PC-3 (cell line): Measurements from ENCODE around the gene PRKACB. TPM values are rescaled to one million over a fixed set of nuclear protein-coding genes. Genes with fewer than 3 reads are reported as not detected.

Source experiments
- ATAC-seq: fragments of 200-7000 bp; cut with Tn5 transposase; 2 replicates; pipeline ENCODE4 v1.9.1; 2020; ENCODE audit warnings: mild to moderate bottlenecking, moderate library complexity
- BruUV-seq: library from RNA; stranded (reverse); fragments of 400-500 nt; replicated peaks from 2 replicates; lab custom pipeline; 2021; lab: Mats Ljungman, UMichigan
- CTCF ChIA-PET: fragments of 300-600 bp; sonication (Branson Sonifier 250); formaldehyde crosslinking; loops from one replicate; lab custom pipeline; 2022; ENCODE audit warnings: antibody characterized with exemption; lab: Charles Lee
- POLR2A ChIA-PET: fragments of 300-600 bp; sonication (Branson Sonifier 250); formaldehyde crosslinking; loops from one replicate; lab custom pipeline; 2022; ENCODE audit warnings: antibody characterized with exemption; ENCODE audit not compliant: unreplicated experiment; lab: Charles Lee
- DNase-seq: peaks from one replicate; pipeline ENCODE4 v3.0.0-alpha.2; 2015
- H2AFZ ChIP-seq: fragments of 300-600 bp; sonication (generic); 2 replicates; pipeline ENCODE4 v1.6.0; 2016; ENCODE audit warnings: antibody characterized with exemption, low read length
- H3F3A ChIP-seq: fragments of 300-600 bp; sonication (generic); one replicate; pipeline ENCODE4 v1.6.0; 2017; ENCODE audit warnings: antibody characterized with exemption, low read length, control low read depth, mild to moderate bottlenecking; ENCODE audit not compliant: unreplicated experiment
- H3K27ac ChIP-seq: fragments of 300-600 bp; sonication (generic); 2 replicates; pipeline ENCODE4 v1.5.1; 2016; ENCODE audit warnings: mild to moderate bottlenecking, low read length
- H3K27me3 ChIP-seq: fragments of 300-600 bp; sonication (generic); 2 replicates; pipeline ENCODE4 v1.6.1; 2016; ENCODE audit warnings: low read length, mixed read lengths
- H3K36me3 ChIP-seq: fragments of 300-600 bp; sonication (generic); 2 replicates; pipeline ENCODE4 v1.6.1; 2016; ENCODE audit warnings: low read depth, mixed run types, low read length, mixed read lengths
- H3K4me1 ChIP-seq: fragments of 300-600 bp; sonication (generic); 2 replicates; pipeline ENCODE4 v1.5.1; 2016; ENCODE audit warnings: low read length; ENCODE audit not compliant: insufficient read depth
- H3K4me2 ChIP-seq: fragments of 300-600 bp; sonication (generic); 2 replicates; pipeline ENCODE4 v1.6.0; 2016; ENCODE audit warnings: low read length
- H3K4me3 ChIP-seq: fragments of 300-600 bp; sonication (generic); 2 replicates; pipeline ENCODE4 v1.5.1; 2016; ENCODE audit warnings: mild to moderate bottlenecking, low read length, mixed read lengths
- H3K79me2 ChIP-seq: fragments of 300-600 bp; sonication (generic); 2 replicates; pipeline ENCODE4 v1.6.1; 2017; ENCODE audit warnings: low read length, mixed read lengths
- H3K9ac ChIP-seq: fragments of 300-600 bp; sonication (generic); 2 replicates; pipeline ENCODE4 v1.6.0; 2016; ENCODE audit warnings: mild to moderate bottlenecking, low read length
- H3K9me2 ChIP-seq: fragments of 300-600 bp; sonication (generic); replicated peaks from 2 replicates; pipeline ENCODE4 v1.6.1; 2016; ENCODE audit warnings: mixed run types, low read length, mixed read lengths
- H3K9me3 ChIP-seq: fragments of 300-600 bp; sonication (generic); 2 replicates; pipeline ENCODE4 v1.6.1; 2016; ENCODE audit warnings: low read length, mixed read lengths
- H4K20me1 ChIP-seq: fragments of 300-600 bp; sonication (generic); 2 replicates; pipeline ENCODE4 v1.6.1; 2016; ENCODE audit warnings: low read length, mixed read lengths
- CTCF ChIP-seq: fragments of 300-600 bp; sonication (generic); conservative IDR thresholded peaks from 2 replicates; pipeline ENCODE4 v1.5.1; 2017; ENCODE audit warnings: antibody characterized with exemption, low read depth, mild to moderate bottlenecking, low read length
- EZH2 ChIP-seq: fragments of 300-600 bp; sonication (generic); IDR thresholded peaks from one replicate; pipeline ENCODE4 v1.6.1; 2017; ENCODE audit warnings: antibody characterized with exemption, mild to moderate bottlenecking, low read length; ENCODE audit not compliant: unreplicated experiment
- EZH2phosphoT487 ChIP-seq: fragments of 300-600 bp; sonication (generic); IDR thresholded peaks from 2 replicates; pipeline ENCODE4 v1.6.1; 2018; ENCODE audit warnings: mild to moderate bottlenecking, antibody characterized with exemption, low read length, borderline replicate concordance
- intact Hi-C: fragments of 100-400 bp; cut with micrococcal nuclease; formaldehyde crosslinking; loops from 2 replicates; pipeline ENCODE4 v1.9.0; 2023
- total RNA-seq: library from RNA; depleted of rRNA; stranded (reverse); fragments of >200 nt; gene quantifications from 2 replicates; pipeline ENCODE4 v1.2.3, GENCODE V29; 2014

Gene PRKACB
- total RNA-seq, 1 experiment from 2014 or later, result 7.8 TPM

- no peaks in the 10 kb centered on the region for H3K36me3 ChIP-seq
- no peak overlapping the region for H2AFZ ChIP-seq
- no peak for TF ChIP-seq EZH2
- ATAC-seq (no peak), DNase-seq (no peak)
- H3K4me1 ChIP-seq, result no peaks in the 10 kb centered on the region
- no peak overlapping the region for H3K27ac ChIP-seq
- ChIA-PET POLR2A (no interaction called here), CTCF (no interaction called here)
- H3K4me2 ChIP-seq, result no peak overlapping the region
- H3K9me3 ChIP-seq, result no peaks in the 10 kb centered on the region
- H3K27me3 ChIP-seq, result no peaks in the 10 kb centered on the region
- no peaks in the 10 kb centered on the region for H3K9me2 ChIP-seq
- no peak overlapping the region for H3K9ac ChIP-seq
- H3K4me3 ChIP-seq, result no peak overlapping the region
- no TSS peak for BruUV-seq
- no peaks in the 10 kb centered on the region for H3F3A ChIP-seq
- no peaks in the 10 kb centered on the region for H3K79me2 ChIP-seq
- intact Hi-C loops, result no loop called here
- H4K20me1 ChIP-seq, result no peaks in the 10 kb centered on the region
Observed at GRCh38 chr1:84236256-84236655, 92.2 kb downstream of the PRKACB start.

GRCh38 chr1:84242641-84243040, 98.6 kb downstream of the PRKACB start:
- DNase-seq (no peak), ATAC-seq (no peak)
- Histone ChIP-seq H3K4me3 (no peak overlapping the region), H4K20me1 (no peaks in the 10 kb centered on the region), H3K9me2 (no peaks in the 10 kb centered on the region), H3K4me2 (no peak overlapping the region), H3K9ac (no peak overlapping the region), H3K27me3 (no peaks in the 10 kb centered on the region), H3F3A (no peaks in the 10 kb centered on the region), H2AFZ (no peak overlapping the region), H3K4me1 (peaks cover 14% of the 10 kb centered on the region), H3K9me3 (no peaks in the 10 kb centered on the region), H3K79me2 (no peaks in the 10 kb centered on the region), H3K27ac (no peak overlapping the region), H3K36me3 (no peaks in the 10 kb centered on the region)
- intact Hi-C loops, result no loop called here
- CTCF ChIA-PET, result no interaction called here
- TF ChIP-seq CTCF (no peak), EZH2phosphoT487 (no peak), EZH2 (no peak)
- POLR2A ChIA-PET, result interaction anchor here (0.6 kb wide), 1 partner anchor 72 kb away, joined by 3 read pairs; no protein-coding TSS in a partner anchor
- BruUV-seq, result no TSS peak

GRCh38 chr1:84245563-84245962, 101.5 kb downstream of the PRKACB start:
- Histone ChIP-seq H3K9me3 (no peaks in the 10 kb centered on the region), H2AFZ (0 out of 2 replicates have a peak overlapping the region, but pooled peaks have one; percentile 39), H3K9me2 (no peaks in the 10 kb centered on the region), H3K27me3 (no peaks in the 10 kb centered on the region), H3K4me1 (peaks cover 34% of the 10 kb centered on the region), H4K20me1 (no peaks in the 10 kb centered on the region), H3K36me3 (no peaks in the 10 kb centered on the region), H3K4me3 (no peak overlapping the region), H3K4me2 (no peak overlapping the region), H3K79me2 (no peaks in the 10 kb centered on the region), H3K27ac (peak overlapping the region; percentile 98), H3F3A (no peaks in the 10 kb centered on the region), H3K9ac (peak overlapping the region; percentile 93; the same call in 1 of the 2 replicates)
- TF ChIP-seq EZH2phosphoT487 (no peak), CTCF (no peak), EZH2 (no peak)
- DNase-seq (peak; percentile 4), ATAC-seq (no peak)
- no TSS peak for BruUV-seq
- ChIA-PET CTCF (no interaction called here), POLR2A (no interaction called here)
- intact Hi-C loops, result loop anchor here (1.0 to 5.0 kb wide), 2 partner anchors 34 to 73 kb away; no protein-coding TSS in a partner anchor
